Ishikawa (cell line): ENCODE data around the gene NCOA7.

Experiments used
- CEBPB ChIP-seq: IDR thresholded peaks from 2 replicates; pipeline ENCODE4 v1.6.1; 2012
- CREB1 ChIP-seq: IDR thresholded peaks from 2 replicates; pipeline ENCODE4 v1.6.1; 2012; ENCODE audit warnings: low read depth
- EGR1 ChIP-seq: IDR thresholded peaks from 2 replicates; pipeline ENCODE4 v1.6.1; 2012
- EP300 ChIP-seq: IDR thresholded peaks from 2 replicates; pipeline ENCODE4 v1.6.1; 2012; ENCODE audit warnings: borderline replicate concordance
- FOXM1 ChIP-seq: IDR thresholded peaks from 2 replicates; pipeline ENCODE4 v1.6.1; 2012; ENCODE audit warnings: low read depth, borderline replicate concordance
- MAX ChIP-seq: IDR thresholded peaks from 2 replicates; pipeline ENCODE4 v1.6.1; 2012
- NFIC ChIP-seq: IDR thresholded peaks from 2 replicates; pipeline ENCODE4 v1.6.1; 2012
- RAD21 ChIP-seq: IDR thresholded peaks from 2 replicates; pipeline ENCODE4 v1.6.1; 2012; ENCODE audit warnings: low read depth
- REST ChIP-seq: IDR thresholded peaks from 2 replicates; pipeline ENCODE4 v1.6.1; 2012; ENCODE audit warnings: low read depth, mild to moderate bottlenecking
- TAF1 ChIP-seq: IDR thresholded peaks from 2 replicates; pipeline ENCODE4 v1.6.1; 2012; ENCODE audit warnings: low read depth, mild to moderate bottlenecking
- TEAD4 ChIP-seq: IDR thresholded peaks from 2 replicates; pipeline ENCODE4 v1.6.1; 2012
- USF1 ChIP-seq: IDR thresholded peaks from 2 replicates; pipeline ENCODE4 v1.6.1; 2012
- YY1 ChIP-seq: IDR thresholded peaks from 2 replicates; pipeline ENCODE4 v1.6.1; 2012; ENCODE audit warnings: low read depth
- ZBTB7A ChIP-seq: IDR thresholded peaks from 2 replicates; pipeline ENCODE4 v1.6.1; 2012; ENCODE audit warnings: low read depth

- TF ChIP-seq RAD21 (no peak), CEBPB (no peak), YY1 (no peak), EP300 (no peak), FOXM1 (no peak), TAF1 (no peak), ZBTB7A (no peak), REST (no peak), EGR1 (no peak), MAX (no peak), TEAD4 (no peak), CREB1 (no peak), NFIC (no peak), USF1 (no peak)
Observed at GRCh38 chr6:125804264-125804663, 13.5 kb downstream of the NCOA7 start.
